Hair follicular keratinocyte (primary cell): ENCODE data around the gene NAGLU. TPM values are rescaled to one million over a fixed set of nuclear protein-coding genes. Genes with fewer than 3 reads are reported as not detected.

Experiments used
- total RNA-seq: library from RNA; depleted of rRNA; stranded (reverse); fragments of >200 nt; gene quantifications from 2 replicates; pipeline ENCODE4 v1.2.3, GENCODE V29; 2015

NAGLU gene
- 28.3 and 35.3 TPM in 2 replicates for total RNA-seq

DNA sequence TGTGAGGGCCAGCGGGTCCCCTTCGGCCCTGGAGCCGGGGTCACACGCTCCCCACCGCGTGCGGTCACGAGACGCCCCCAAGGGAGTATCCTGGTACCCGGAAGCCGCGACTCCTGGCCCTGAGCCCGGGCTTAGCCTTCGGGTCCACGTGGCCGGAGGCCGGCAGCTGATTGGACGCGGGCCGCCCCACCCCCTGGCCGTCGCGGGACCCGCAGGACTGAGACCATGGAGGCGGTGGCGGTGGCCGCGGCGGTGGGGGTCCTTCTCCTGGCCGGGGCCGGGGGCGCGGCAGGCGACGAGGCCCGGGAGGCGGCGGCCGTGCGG, at the start of gene NAGLU:
Gene NAGLU (plus strand): TSS at position 194 of the 324 bp plus-strand sequence. CDS start 32 bp downstream, at position 226.

GRCh38 chr17:42552736-42553135, 16.7 kb downstream of the NAGLU start, which contains the start of gene HSD17B1:
Gene HSD17B1, plus strand, starts transcription at chr17:42552923. Its CDS starts 11 bp downstream, at chr17:42552934.

GRCh38 chr17:42561897-42562387, 25.9 kb downstream of the NAGLU start, which contains the start of gene COASY:
Gene COASY, plus strand, starts transcription at chr17:42562148. Its CDS starts 475 bp downstream, at chr17:42562623.

DNA sequence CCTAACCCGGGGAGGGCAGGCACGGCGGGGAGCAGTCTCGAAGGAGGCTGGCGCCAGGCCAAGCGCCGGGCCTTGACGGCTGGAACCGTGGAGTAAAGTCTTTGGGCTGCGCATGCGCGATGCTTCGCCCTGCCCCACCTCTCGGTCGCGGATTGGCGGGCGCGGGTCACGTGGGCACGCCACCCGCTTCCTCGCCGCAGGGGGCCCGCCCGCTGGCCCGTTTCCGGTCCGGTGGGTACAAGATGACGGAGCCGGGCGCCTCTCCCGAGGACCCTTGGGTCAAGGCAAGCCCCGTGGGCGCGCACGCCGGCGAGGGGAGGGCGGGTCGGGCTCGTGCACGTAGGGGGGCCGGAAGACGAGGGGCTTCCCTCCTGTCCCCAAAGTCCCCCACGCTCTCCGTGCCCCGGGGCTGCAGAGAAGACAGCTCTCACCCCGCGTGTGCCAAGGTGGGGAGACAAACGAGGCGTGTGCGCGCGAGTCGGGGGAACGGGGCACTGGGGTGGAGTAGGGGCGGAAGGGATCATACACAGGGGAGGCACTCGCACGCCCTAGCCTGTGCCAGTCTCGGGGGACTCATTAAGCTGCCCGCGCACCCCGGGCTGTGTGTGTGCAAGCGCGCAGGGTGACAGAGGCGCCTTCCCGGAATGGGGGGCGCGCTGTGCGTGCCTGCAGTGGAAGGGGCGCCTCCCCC, 31.0 kb downstream of the NAGLU start, which contains the start of gene MLX:
Gene MLX (plus strand): TSS at position 218 of the 691 bp plus-strand sequence. CDS start 25 bp downstream, at position 243.

GRCh38 chr17:42577532-42578281, 41.7 kb downstream of the NAGLU start, which contains the start of gene PSMC3IP:
Gene PSMC3IP, minus strand, starts transcription at chr17:42577729. Its CDS starts 43 bp downstream, at chr17:42577686.

Other genes with a start within 250 kb of the NAGLU start
- 2.0 and 5.5 TPM in 2 replicates for gene STAT5A, start 247.7 kb upstream of the NAGLU start, total RNA-seq
- gene STAT3, start 147.8 kb upstream of the NAGLU start, total RNA-seq = 69.5 and 73.4 TPM in 2 replicates
- 272 and 304 TPM in 2 replicates for gene CAVIN1, start 113.0 kb upstream of the NAGLU start, total RNA-seq
- gene ATP6V0A1, start 77.4 kb upstream of the NAGLU start, total RNA-seq = 17.5 and 28.0 TPM in 2 replicates
- 9.4 and 11.0 TPM in 2 replicates for gene HSD17B1, start 16.7 kb downstream of the NAGLU start, total RNA-seq
- 41.6 and 48.9 TPM in 2 replicates for gene COASY, start 25.9 kb downstream of the NAGLU start, total RNA-seq
- 32.3 and 39.7 TPM in 2 replicates for gene MLX, start 30.9 kb downstream of the NAGLU start, total RNA-seq
- 3.7 and 14.1 TPM in 2 replicates for gene PSMC3IP, start 41.5 kb downstream of the NAGLU start, total RNA-seq
- gene RETREG3, start 73.1 kb downstream of the NAGLU start, total RNA-seq = 42.8 and 63.2 TPM in 2 replicates
- 81.3 and 122 TPM in 2 replicates for gene TUBG1, start 73.4 kb downstream of the NAGLU start, total RNA-seq
- 10.6 and 12.9 TPM in 2 replicates for gene TUBG2, start 123.0 kb downstream of the NAGLU start, total RNA-seq
- 24.2 and 29.9 TPM in 2 replicates for gene PLEKHH3, start 140.8 kb downstream of the NAGLU start, total RNA-seq
- gene CCR10, start 145.6 kb downstream of the NAGLU start, total RNA-seq = 0.16 TPM in 1 of 2 replicates, not detected in the other
- 3.2 and 4.6 TPM in 2 replicates for gene CNTNAP1, start 146.3 kb downstream of the NAGLU start, total RNA-seq
- gene EZH1, start 208.8 kb downstream of the NAGLU start, total RNA-seq = 5.0 and 12.8 TPM in 2 replicates
- gene RAMP2, start 225.0 kb downstream of the NAGLU start, total RNA-seq = 2.3 TPM in 1 of 2 replicates, not detected in the other
- 111 and 147 TPM in 2 replicates for gene VPS25, start 237.2 kb downstream of the NAGLU start, total RNA-seq
- 2.1 and 6.2 TPM in 2 replicates for gene WNK4, start 244.4 kb downstream of the NAGLU start, total RNA-seq